ENCODE measurements around the gene LLGL1.
A peak's percentile ranks its signal among the peaks of the same experiment; 100 is the strongest.

LLGL1 gene

GRCh38 chr17:18225121-18225641, at the start of gene LLGL1:
LLGL1 (plus strand) TSS chr17:18225635; CDS start chr17:18225683, 48 bp downstream.
- DNase-seq, result peak; percentile 95

GRCh38 chr17:18176176-18176575, 49.3 kb upstream of the LLGL1 start:
- no peak for DNase-seq

- DNase-seq, result no peak
Observed at GRCh38 chr17:18177133-18177532, 48.3 kb upstream of the LLGL1 start.

GRCh38 chr17:18177722-18178121, 47.7 kb upstream of the LLGL1 start:
- no peak for DNase-seq

GRCh38 chr17:18179196-18179595, 46.2 kb upstream of the LLGL1 start:
- DNase-seq, result no peak

GRCh38 chr17:18179804-18180203, 45.6 kb upstream of the LLGL1 start:
- no peak for DNase-seq

GRCh38 chr17:18181358-18181757, 44.1 kb upstream of the LLGL1 start:
- no peak for DNase-seq

GRCh38 chr17:18182110-18182977, 43.1 kb upstream of the LLGL1 start:
- DNase-seq, result no peak

GRCh38 chr17:18182978-18183333, 42.5 kb upstream of the LLGL1 start:
- DNase-seq, result peak; percentile 81

- DNase-seq, result peak; percentile 98
Observed at GRCh38 chr17:18183334-18184142, 41.9 kb upstream of the LLGL1 start, which contains the start of gene ALKBH5. ALKBH5 (plus strand) TSS chr17:18183828; CDS start chr17:18184244, 416 bp downstream.

- DNase-seq, result peak; percentile 79
Observed at GRCh38 chr17:18184143-18185031, 41.0 kb upstream of the LLGL1 start.

GRCh38 chr17:18185391-18185790, 40.0 kb upstream of the LLGL1 start:
- DNase-seq, result no peak

- no peak for DNase-seq
Observed at GRCh38 chr17:18185832-18186626, 39.4 kb upstream of the LLGL1 start.

GRCh38 chr17:18186627-18186982, 38.8 kb upstream of the LLGL1 start:
- no peak for DNase-seq

- no peak for DNase-seq
Observed at GRCh38 chr17:18187226-18187625, 38.2 kb upstream of the LLGL1 start.

- DNase-seq, result no peak
Observed at GRCh38 chr17:18187821-18188761, 37.3 kb upstream of the LLGL1 start.

- DNase-seq, result no peak
Observed at GRCh38 chr17:18190628-18191235, 34.7 kb upstream of the LLGL1 start.

- no peak for DNase-seq
Observed at GRCh38 chr17:18191236-18191667, 34.2 kb upstream of the LLGL1 start.

- no peak for DNase-seq
Observed at GRCh38 chr17:18191967-18192366, 33.5 kb upstream of the LLGL1 start.

- DNase-seq, result no peak
Observed at GRCh38 chr17:18194394-18194793, 31.0 kb upstream of the LLGL1 start.
